Measurements from ENCODE around the gene EFCAB11.

DNA sequence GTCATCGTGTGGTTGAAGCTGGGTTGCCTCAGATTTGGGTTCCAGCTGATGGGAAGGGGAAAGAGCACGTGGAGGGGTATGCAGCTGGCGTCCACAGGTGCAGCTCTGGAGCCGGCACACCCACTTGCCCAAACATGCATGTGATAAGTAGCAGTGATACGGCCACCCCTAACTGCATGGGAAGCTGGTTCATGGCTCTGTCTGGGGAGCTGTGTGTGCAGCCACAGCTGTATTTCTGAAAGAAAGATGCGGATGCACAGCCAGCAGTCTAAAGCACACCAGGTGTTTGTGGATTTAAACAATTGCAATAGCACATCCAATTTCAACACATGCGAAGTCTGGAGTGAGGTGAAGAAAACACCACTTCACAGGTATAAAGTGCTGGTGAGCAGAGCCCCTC is 181.4 kb downstream of the EFCAB11 start:
- no peak for TF ChIP-seq CTCF (IDR thresholded peaks at IDR 0.05)
- TF ChIP-seq POLR2A (IDR thresholded peaks at IDR 0.05), result no peak

All from thyroid gland (tissue), 4 donors.